ENCODE measurements around the gene GP2. TPM values are rescaled to one million over a fixed set of nuclear protein-coding genes. Genes with fewer than 3 reads are reported as not detected.

The GP2 gene
- total RNA-seq, 4 donors from 2014 or later = 0.44 TPM; not detected in 3

GRCh38 chr16:20289571-20289970, 37.7 kb downstream of the GP2 start:
- no peaks in the 10 kb centered on the region for H3K36me3 ChIP-seq
- no peaks in the 10 kb centered on the region for H3K4me1 ChIP-seq
- no peak overlapping the region for H3K27ac ChIP-seq
- TF ChIP-seq POLR2A (IDR thresholded peaks at IDR 0.05) = no peak
- TF ChIP-seq CTCF (IDR thresholded peaks at IDR 0.05) = no peak
- DNase-seq = no peak
- no peaks in the 10 kb centered on the region for H3K27me3 ChIP-seq
- WGBS, 2 donors = 74 to 78% methylated on average over 3 of the region's 3 CpGs
- no peak overlapping the region for H3K4me3 ChIP-seq (replicated peaks in 1 of 3)
- intact Hi-C loops (cut with DNase I) = no loop called here
- no peaks in the 10 kb centered on the region for H3K9me3 ChIP-seq

- TF ChIP-seq CTCF (IDR thresholded peaks at IDR 0.05) = no peak
- no peak for TF ChIP-seq POLR2A (IDR thresholded peaks at IDR 0.05)
- intact Hi-C loops (cut with DNase I) = no loop called here
These were observed 41.3 kb downstream of the GP2 start for GRCh38 chr16:20285993-20286499.

GRCh38 chr16:20280259-20280658, 47.1 kb downstream of the GP2 start:
- TF ChIP-seq CTCF (IDR thresholded peaks at IDR 0.05) = no peak
- TF ChIP-seq POLR2A (IDR thresholded peaks at IDR 0.05) = no peak
- Histone ChIP-seq H3K27ac (no peak overlapping the region), H3K36me3 (no peaks in the 10 kb centered on the region), H3K27me3 (no peaks in the 10 kb centered on the region), H3K4me1 (no peaks in the 10 kb centered on the region), H3K4me3 (replicated peaks in 1 of 3) (no peak overlapping the region), H3K9me3 (no peaks in the 10 kb centered on the region)
- no peak for DNase-seq
- intact Hi-C loops (cut with DNase I) = no loop called here
- 78 to 83% methylated on average over 3 of the region's 3 CpGs for WGBS, 2 donors

More at GRCh38 chr16:20285993-20286499, 41.3 kb downstream of the GP2 start:
- Histone ChIP-seq H3K4me3 (replicated peaks in 1 of 3) (no peak overlapping the region), H3K27me3 (no peaks in the 10 kb centered on the region), H3K27ac (no peak overlapping the region), H3K4me1 (no peaks in the 10 kb centered on the region), H3K36me3 (no peaks in the 10 kb centered on the region), H3K9me3 (no peaks in the 10 kb centered on the region)
- DNase-seq = no peak
- WGBS, 2 donors = 32 to 39% methylated on average over 6 of the region's 6 CpGs

GRCh38 chr16:20271893-20272292, 55.4 kb downstream of the GP2 start:
- H3K4me1 ChIP-seq = no peaks in the 10 kb centered on the region
- WGBS, 2 donors = 68 to 77% methylated on average over 2 of the region's 2 CpGs
- no peaks in the 10 kb centered on the region for H3K9me3 ChIP-seq
- TF ChIP-seq CTCF (IDR thresholded peaks at IDR 0.05) = no peak
- no peak for TF ChIP-seq POLR2A (IDR thresholded peaks at IDR 0.05)
- no peak overlapping the region for H3K4me3 ChIP-seq (replicated peaks in 1 of 3)
- H3K36me3 ChIP-seq = no peaks in the 10 kb centered on the region
- no peak overlapping the region for H3K27ac ChIP-seq
- DNase-seq = no peak
- H3K27me3 ChIP-seq = no peaks in the 10 kb centered on the region
- intact Hi-C loops (cut with DNase I) = no loop called here

- WGBS, 2 donors = 63 to 72% methylated on average over 5 of the region's 5 CpGs
These were observed 58.9 kb downstream of the GP2 start for GRCh38 chr16:20268409-20268808.

More at GRCh38 chr16:20268409-20268808, 58.9 kb downstream of the GP2 start:
- TF ChIP-seq POLR2A (IDR thresholded peaks at IDR 0.05) = no peak
- TF ChIP-seq CTCF (IDR thresholded peaks at IDR 0.05) = no peak
- H3K36me3 ChIP-seq = no peaks in the 10 kb centered on the region
- H3K27me3 ChIP-seq = no peaks in the 10 kb centered on the region
- no peak for DNase-seq
- intact Hi-C loops (cut with DNase I) = no loop called here
- H3K9me3 ChIP-seq = no peaks in the 10 kb centered on the region
- H3K4me3 ChIP-seq (replicated peaks in 1 of 3) = no peak overlapping the region
- no peaks in the 10 kb centered on the region for H3K4me1 ChIP-seq
- no peak overlapping the region for H3K27ac ChIP-seq
